MCF 10A (cell line): ENCODE data around the gene CRIM1. TPM values are rescaled to one million over a fixed set of nuclear protein-coding genes. Genes with fewer than 3 reads are reported as not detected.
A peak's percentile ranks its signal among the peaks of the same experiment; 100 is the strongest.

Experiments used
- BruUV-seq: library from RNA; stranded (reverse); fragments of 400-500 nt; replicated peaks from 2 replicates; lab custom pipeline; 2021; lab: Mats Ljungman, UMichigan
- CTCF ChIA-PET: fragments of 300-600 bp; sonication (Branson Sonifier 250); formaldehyde crosslinking; extraction: SDS; loops from one replicate; lab custom pipeline; 2021; ENCODE audit warnings: antibody characterized with exemption, inconsistent platforms; lab: Yijun Ruan, JAX
- POLR2A ChIA-PET: fragments of 300-600, 350-650 bp; sonication (Branson Sonifier 250); formaldehyde crosslinking; extraction: SDS; loops from one replicate; lab custom pipeline; 2020; ENCODE audit warnings: antibody characterized with exemption, inconsistent platforms; lab: Yijun Ruan, JAX
- DNase-seq: peaks from one replicate; pipeline ENCODE4 v3.0.0-alpha.2; 2018; ENCODE audit not compliant: unreplicated experiment
- H3K27ac Mint-ChIP-seq: one replicate; pipeline ENCODE4 v1.8.0; 2022; ENCODE audit warnings: mild to moderate bottlenecking, low read depth, mixed read lengths; ENCODE audit not compliant: unreplicated experiment
- H3K27me3 Mint-ChIP-seq: one replicate; pipeline ENCODE4 v1.8.0; 2022; ENCODE audit warnings: mixed read lengths; ENCODE audit not compliant: insufficient read depth, unreplicated experiment
- H3K36me3 Mint-ChIP-seq: one replicate; pipeline ENCODE4 v1.8.0; 2022; ENCODE audit warnings: mild to moderate bottlenecking, moderate library complexity, mixed read lengths; ENCODE audit not compliant: insufficient read depth, unreplicated experiment
- H3K4me1 Mint-ChIP-seq: one replicate; pipeline ENCODE4 v1.8.0; 2022; ENCODE audit warnings: mixed read lengths; ENCODE audit not compliant: insufficient read depth, unreplicated experiment
- H3K4me3 Mint-ChIP-seq: one replicate; pipeline ENCODE4 v1.8.0; 2022; ENCODE audit warnings: mild to moderate bottlenecking, moderate library complexity, mixed read lengths; ENCODE audit not compliant: unreplicated experiment
- H3K9me3 Mint-ChIP-seq: one replicate; pipeline ENCODE4 v1.8.0; 2022; ENCODE audit warnings: mixed read lengths; ENCODE audit not compliant: unreplicated experiment
- intact Hi-C: fragments of 100-400 bp; cut with micrococcal nuclease; formaldehyde crosslinking; loops from 2 replicates; pipeline ENCODE4 v1.14.1; 2022
- total RNA-seq: library from RNA; stranded (reverse); gene quantifications from 2 replicates; pipeline ENCODE4 v1.2.3, GENCODE V29; 2022
- TF ChIP-seq, protein P1 (sequence below): fragments of 200-600 bp; IDR thresholded peaks from one replicate; pipeline ENCODE4 v1.8.0; 2022; ENCODE audit warnings: antibody characterized with exemption, mild to moderate bottlenecking; ENCODE audit not compliant: unreplicated experiment

CRIM1 gene
- total RNA-seq, 1 experiment from 2014 or later: 185 TPM

DNA sequence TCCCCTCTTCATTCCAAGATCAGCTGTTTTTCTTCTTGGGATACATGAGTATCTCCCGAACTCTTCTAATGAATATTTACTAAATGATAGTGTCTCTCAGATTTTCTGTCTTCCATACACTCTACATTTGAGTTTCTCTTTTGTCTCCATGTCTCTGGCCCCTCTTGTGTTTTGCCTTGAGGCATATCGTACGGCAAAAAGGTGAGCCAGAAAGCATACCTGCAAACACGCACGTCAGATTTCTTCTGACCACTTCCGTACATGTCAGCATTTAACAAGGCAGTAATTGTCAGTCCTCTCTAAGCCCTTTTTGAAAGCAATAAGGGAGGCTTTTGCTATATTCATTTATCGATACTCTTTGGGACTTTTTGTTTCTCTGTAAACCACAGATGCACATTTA, 160.0 kb downstream of the CRIM1 start:
- ChIA-PET CTCF (interaction anchor here (1.2 to 1.9 kb wide), 3 partner anchors 8 to 149 kb away, joined by 3 to 5 read pairs (median 4); no protein-coding TSS in a partner anchor), POLR2A (no interaction called here)
- intact Hi-C loops: no loop called here
- H3K27me3 Mint-ChIP-seq: no peaks in the 10 kb centered on the region
- TF ChIP-seq, protein P1, sequence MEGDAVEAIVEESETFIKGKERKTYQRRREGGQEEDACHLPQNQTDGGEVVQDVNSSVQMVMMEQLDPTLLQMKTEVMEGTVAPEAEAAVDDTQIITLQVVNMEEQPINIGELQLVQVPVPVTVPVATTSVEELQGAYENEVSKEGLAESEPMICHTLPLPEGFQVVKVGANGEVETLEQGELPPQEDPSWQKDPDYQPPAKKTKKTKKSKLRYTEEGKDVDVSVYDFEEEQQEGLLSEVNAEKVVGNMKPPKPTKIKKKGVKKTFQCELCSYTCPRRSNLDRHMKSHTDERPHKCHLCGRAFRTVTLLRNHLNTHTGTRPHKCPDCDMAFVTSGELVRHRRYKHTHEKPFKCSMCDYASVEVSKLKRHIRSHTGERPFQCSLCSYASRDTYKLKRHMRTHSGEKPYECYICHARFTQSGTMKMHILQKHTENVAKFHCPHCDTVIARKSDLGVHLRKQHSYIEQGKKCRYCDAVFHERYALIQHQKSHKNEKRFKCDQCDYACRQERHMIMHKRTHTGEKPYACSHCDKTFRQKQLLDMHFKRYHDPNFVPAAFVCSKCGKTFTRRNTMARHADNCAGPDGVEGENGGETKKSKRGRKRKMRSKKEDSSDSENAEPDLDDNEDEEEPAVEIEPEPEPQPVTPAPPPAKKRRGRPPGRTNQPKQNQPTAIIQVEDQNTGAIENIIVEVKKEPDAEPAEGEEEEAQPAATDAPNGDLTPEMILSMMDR: no peak
- no peak for DNase-seq
- peaks cover 96% of the 10 kb centered on the region for H3K36me3 Mint-ChIP-seq
- BruUV-seq: no TSS peak
- no peaks in the 10 kb centered on the region for H3K4me1 Mint-ChIP-seq
- H3K4me3 Mint-ChIP-seq: no peak overlapping the region
- no peak overlapping the region for H3K27ac Mint-ChIP-seq
- no peaks in the 10 kb centered on the region for H3K9me3 Mint-ChIP-seq

DNA sequence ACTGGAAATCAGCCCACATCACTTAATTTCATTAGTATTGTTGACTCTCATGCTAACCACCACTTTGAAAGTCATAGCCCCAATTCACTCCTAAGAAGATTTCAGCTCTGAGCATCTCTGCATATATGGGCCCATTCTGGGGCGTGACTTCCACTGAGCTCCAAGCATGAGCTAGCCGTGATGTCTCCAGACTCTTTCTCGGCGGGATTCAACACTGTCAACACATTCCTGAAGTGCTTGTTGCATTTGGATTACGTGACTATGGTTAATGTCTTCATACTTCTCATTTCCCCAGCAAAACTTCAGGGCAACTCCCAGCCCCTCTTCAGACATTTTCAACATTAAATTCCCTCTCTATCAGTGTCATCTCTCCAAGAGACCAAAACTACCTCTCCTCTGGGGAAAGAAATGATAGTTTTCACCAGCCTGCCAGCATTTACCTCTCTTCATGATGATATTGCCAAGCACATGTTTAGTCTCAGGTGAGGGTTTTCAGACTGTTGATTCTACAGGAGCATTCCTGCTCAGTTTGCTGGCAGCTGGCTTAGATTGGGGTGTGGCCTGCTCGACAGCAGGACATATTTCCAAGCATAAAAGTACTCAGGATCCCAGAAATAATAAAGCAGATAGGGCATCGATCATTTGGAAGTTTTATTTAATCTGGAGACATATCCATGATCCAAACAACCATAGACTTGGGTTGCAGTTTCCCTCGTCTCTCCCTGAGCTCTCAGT, 160.7 kb downstream of the CRIM1 start:
- no peak overlapping the region for H3K27ac Mint-ChIP-seq
- no peaks in the 10 kb centered on the region for H3K27me3 Mint-ChIP-seq
- H3K36me3 Mint-ChIP-seq: peaks cover 96% of the 10 kb centered on the region
- POLR2A ChIA-PET: interaction anchor here (0.8 kb wide), 1 partner anchor 32 kb away, joined by 4 read pairs; no protein-coding TSS in a partner anchor
- no TSS peak for BruUV-seq
- TF ChIP-seq, protein P1: no peak
- H3K4me1 Mint-ChIP-seq: no peaks in the 10 kb centered on the region
- CTCF ChIA-PET: interaction anchor here (1.0 to 1.2 kb wide), 2 partner anchors 9 to 143 kb away, joined by 3 to 4 read pairs; no protein-coding TSS in a partner anchor
- H3K4me3 Mint-ChIP-seq: no peak overlapping the region
- intact Hi-C loops: no loop called here
- DNase-seq: no peak
- H3K9me3 Mint-ChIP-seq: no peaks in the 10 kb centered on the region

DNA sequence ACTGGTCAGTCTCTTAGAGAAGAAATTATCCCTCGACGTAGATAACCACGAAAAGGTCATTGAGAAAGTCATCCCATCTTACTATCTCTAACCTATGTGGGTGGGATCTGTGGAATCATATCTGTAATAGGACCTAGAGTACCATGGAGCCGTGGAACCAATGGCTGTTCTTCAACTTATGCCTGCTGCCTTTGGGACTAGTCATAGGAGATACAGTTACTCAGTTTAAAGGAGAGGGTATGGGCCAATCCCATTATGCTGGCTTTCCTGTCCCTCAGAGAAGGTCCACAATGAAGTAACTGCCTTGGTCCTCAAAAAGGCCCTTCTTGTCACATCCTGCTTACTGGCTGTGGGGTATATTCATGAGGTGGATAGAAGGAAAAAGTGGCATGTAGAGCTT, 164.9 kb downstream of the CRIM1 start:
- ChIA-PET POLR2A (interaction anchor here (0.9 kb wide), 1 partner anchor 10 kb away, joined by 3 read pairs; no protein-coding TSS in a partner anchor), CTCF (interaction anchor here (2.2 kb wide), 1 partner anchor 144 kb away, joined by 8 read pairs; no protein-coding TSS in a partner anchor)
- BruUV-seq: no TSS peak
- H3K4me3 Mint-ChIP-seq: no peak overlapping the region
- H3K27me3 Mint-ChIP-seq: no peaks in the 10 kb centered on the region
- peak overlapping the region; percentile 73 for H3K27ac Mint-ChIP-seq
- intact Hi-C loops: no loop called here
- no peaks in the 10 kb centered on the region for H3K9me3 Mint-ChIP-seq
- DNase-seq: no peak
- no peaks in the 10 kb centered on the region for H3K4me1 Mint-ChIP-seq
- peaks cover 96% of the 10 kb centered on the region for H3K36me3 Mint-ChIP-seq
- TF ChIP-seq, protein P1: no peak

GRCh38 chr2:36523153-36523552, 167.6 kb downstream of the CRIM1 start:
- CTCF ChIA-PET: interaction anchor here (0.6 to 2.6 kb wide), 7 partner anchors 8 to 270 kb away, joined by 3 to 11 read pairs (median 5); no protein-coding TSS in a partner anchor
- no peaks in the 10 kb centered on the region for H3K9me3 Mint-ChIP-seq
- H3K36me3 Mint-ChIP-seq: peaks cover 90% of the 10 kb centered on the region
- TF ChIP-seq, protein P1: no peak
- DNase-seq: no peak
- POLR2A ChIA-PET: interaction anchor here (0.6 kb wide), 1 partner anchor 837 kb away, joined by 4 read pairs; no protein-coding TSS in a partner anchor
- intact Hi-C loops: no loop called here
- no peak overlapping the region for H3K27ac Mint-ChIP-seq
- H3K4me3 Mint-ChIP-seq: no peak overlapping the region
- BruUV-seq: no TSS peak
- H3K27me3 Mint-ChIP-seq: no peaks in the 10 kb centered on the region
- no peaks in the 10 kb centered on the region for H3K4me1 Mint-ChIP-seq
